WTC11 (cell line): Measurements from ENCODE around the gene MAPKAP1.

Source experiments
- CREB1 ChIP-seq: sonication (generic); formaldehyde crosslinking; IDR thresholded peaks from 2 replicates; pipeline ENCODE4 v1.8.0; 2023; ENCODE audit warnings: mild to moderate bottlenecking, missing genetic modification reagents
- FOXJ3 ChIP-seq: sonication (generic); formaldehyde crosslinking; IDR thresholded peaks from 2 replicates; pipeline ENCODE4 v1.9.0; 2021; ENCODE audit warnings: missing genetic modification reagents, mild to moderate bottlenecking, borderline replicate concordance
- IRF2 ChIP-seq: sonication (generic); formaldehyde crosslinking; IDR thresholded peaks from 2 replicates; pipeline ENCODE4 v1.8.0; 2022; ENCODE audit warnings: low read depth, missing genetic modification reagents, borderline replicate concordance
- KAT7 ChIP-seq: sonication (generic); formaldehyde crosslinking; IDR thresholded peaks from 2 replicates; pipeline ENCODE4 v1.8.1; 2023; ENCODE audit warnings: missing genetic modification reagents, mild to moderate bottlenecking, borderline replicate concordance
- NFE2L1 ChIP-seq: sonication (generic); formaldehyde crosslinking; IDR thresholded peaks from 2 replicates; pipeline ENCODE4 v1.8.1; 2023; ENCODE audit warnings: missing genetic modification reagents
- TCF7 ChIP-seq: sonication (generic); formaldehyde crosslinking; IDR thresholded peaks from 2 replicates; pipeline ENCODE4 v1.8.0; 2022; ENCODE audit warnings: mild to moderate bottlenecking, low read depth, missing genetic modification reagents, moderate library complexity
- TF ChIP-seq, protein P1 (sequence below): fragments of 200-600 bp; IDR thresholded peaks from 2 replicates; pipeline ENCODE4 v1.8.0; 2022; ENCODE audit warnings: antibody characterized with exemption
- TF ChIP-seq, protein P2 (sequence below): sonication (generic); formaldehyde crosslinking; IDR thresholded peaks from 2 replicates; pipeline ENCODE4 v1.8.1; 2023; ENCODE audit warnings: mild to moderate bottlenecking, missing genetic modification reagents
- TF ChIP-seq, protein P3 (sequence below): sonication (generic); formaldehyde crosslinking; conservative IDR thresholded peaks from 2 replicates; pipeline ENCODE4 v1.8.1; 2022; ENCODE audit warnings: mild to moderate bottlenecking, missing genetic modification reagents

DNA sequence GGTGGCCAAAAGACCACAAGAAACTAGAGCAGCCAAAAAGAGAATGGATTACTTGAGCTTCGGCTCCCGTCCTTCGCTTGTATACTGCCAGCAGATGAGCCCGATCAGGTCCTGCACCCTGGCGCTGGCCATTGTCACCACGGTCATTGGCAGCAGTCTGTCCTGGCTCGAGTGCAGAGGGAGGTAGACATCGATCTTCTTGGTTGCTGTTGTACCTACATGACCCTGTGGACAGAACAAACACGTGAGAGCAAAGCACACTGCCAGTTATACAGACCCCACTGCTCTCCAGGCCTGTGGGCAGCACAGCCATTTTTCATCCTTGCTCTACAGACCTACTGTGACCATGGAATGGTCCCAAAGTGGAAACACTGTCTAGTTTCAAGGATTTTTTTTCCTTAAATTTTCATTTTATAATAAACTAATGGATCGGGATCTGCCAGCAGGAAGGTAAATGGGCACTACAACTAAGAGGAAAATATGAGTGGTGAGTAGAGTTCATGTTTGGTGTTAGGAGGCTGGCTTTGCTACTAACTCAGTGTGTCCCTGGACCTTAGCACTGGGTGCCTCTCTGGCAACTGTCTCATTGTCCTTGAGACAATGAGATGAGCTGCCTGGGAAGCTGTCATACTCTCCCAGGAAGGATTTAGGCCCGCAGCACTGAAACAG, 121.4 kb downstream of the MAPKAP1 start:
- TF ChIP-seq, protein P1, sequence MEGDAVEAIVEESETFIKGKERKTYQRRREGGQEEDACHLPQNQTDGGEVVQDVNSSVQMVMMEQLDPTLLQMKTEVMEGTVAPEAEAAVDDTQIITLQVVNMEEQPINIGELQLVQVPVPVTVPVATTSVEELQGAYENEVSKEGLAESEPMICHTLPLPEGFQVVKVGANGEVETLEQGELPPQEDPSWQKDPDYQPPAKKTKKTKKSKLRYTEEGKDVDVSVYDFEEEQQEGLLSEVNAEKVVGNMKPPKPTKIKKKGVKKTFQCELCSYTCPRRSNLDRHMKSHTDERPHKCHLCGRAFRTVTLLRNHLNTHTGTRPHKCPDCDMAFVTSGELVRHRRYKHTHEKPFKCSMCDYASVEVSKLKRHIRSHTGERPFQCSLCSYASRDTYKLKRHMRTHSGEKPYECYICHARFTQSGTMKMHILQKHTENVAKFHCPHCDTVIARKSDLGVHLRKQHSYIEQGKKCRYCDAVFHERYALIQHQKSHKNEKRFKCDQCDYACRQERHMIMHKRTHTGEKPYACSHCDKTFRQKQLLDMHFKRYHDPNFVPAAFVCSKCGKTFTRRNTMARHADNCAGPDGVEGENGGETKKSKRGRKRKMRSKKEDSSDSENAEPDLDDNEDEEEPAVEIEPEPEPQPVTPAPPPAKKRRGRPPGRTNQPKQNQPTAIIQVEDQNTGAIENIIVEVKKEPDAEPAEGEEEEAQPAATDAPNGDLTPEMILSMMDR: no peak
- no peak for TF ChIP-seq FOXJ3 (CRISPR knock-in tag)
- no peak for TF ChIP-seq IRF2
- no peak for TF ChIP-seq KAT7 (CRISPR knock-in tag)
- TF ChIP-seq NFE2L1 (CRISPR knock-in tag): no peak
- no peak for TF ChIP-seq TCF7 (CRISPR knock-in tag)
- no peak for TF ChIP-seq CREB1 (CRISPR knock-in tag)
- TF ChIP-seq, protein P2, sequence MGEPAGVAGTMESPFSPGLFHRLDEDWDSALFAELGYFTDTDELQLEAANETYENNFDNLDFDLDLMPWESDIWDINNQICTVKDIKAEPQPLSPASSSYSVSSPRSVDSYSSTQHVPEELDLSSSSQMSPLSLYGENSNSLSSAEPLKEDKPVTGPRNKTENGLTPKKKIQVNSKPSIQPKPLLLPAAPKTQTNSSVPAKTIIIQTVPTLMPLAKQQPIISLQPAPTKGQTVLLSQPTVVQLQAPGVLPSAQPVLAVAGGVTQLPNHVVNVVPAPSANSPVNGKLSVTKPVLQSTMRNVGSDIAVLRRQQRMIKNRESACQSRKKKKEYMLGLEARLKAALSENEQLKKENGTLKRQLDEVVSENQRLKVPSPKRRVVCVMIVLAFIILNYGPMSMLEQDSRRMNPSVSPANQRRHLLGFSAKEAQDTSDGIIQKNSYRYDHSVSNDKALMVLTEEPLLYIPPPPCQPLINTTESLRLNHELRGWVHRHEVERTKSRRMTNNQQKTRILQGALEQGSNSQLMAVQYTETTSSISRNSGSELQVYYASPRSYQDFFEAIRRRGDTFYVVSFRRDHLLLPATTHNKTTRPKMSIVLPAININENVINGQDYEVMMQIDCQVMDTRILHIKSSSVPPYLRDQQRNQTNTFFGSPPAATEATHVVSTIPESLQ: no peak
- TF ChIP-seq, protein P3, sequence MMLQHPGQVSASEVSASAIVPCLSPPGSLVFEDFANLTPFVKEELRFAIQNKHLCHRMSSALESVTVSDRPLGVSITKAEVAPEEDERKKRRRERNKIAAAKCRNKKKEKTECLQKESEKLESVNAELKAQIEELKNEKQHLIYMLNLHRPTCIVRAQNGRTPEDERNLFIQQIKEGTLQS (CRISPR knock-in tag): no peak
